H9 (cell line): ENCODE data around the gene SCGB1C1. TPM values are rescaled to one million over a fixed set of nuclear protein-coding genes. Genes with fewer than 3 reads are reported as not detected.
A peak's percentile ranks its signal among the peaks of the same experiment; 100 is the strongest.
"Not testable (repeated sequence)": the region's sequence is repeated elsewhere in the genome, so short reads cannot be mapped to it uniquely, and the experiment has no call there.

ENCODE experiments used
- DNase-seq: peaks from one replicate; pipeline ENCODE4 v3.0.0-alpha.2; 2017
- H2AFZ ChIP-seq: one replicate; pipeline ENCODE4 v1.6.1; 2013; ENCODE audit warnings: mild to moderate bottlenecking, low read length, control low read depth, moderate library complexity
- H2AK5ac ChIP-seq: 2 replicates; pipeline ENCODE4 v1.6.1; 2013; ENCODE audit warnings: low read length, control low read depth, mixed read lengths; ENCODE audit not compliant: insufficient read length
- H2BK120ac ChIP-seq: one replicate; pipeline ENCODE4 v1.6.1; 2013; ENCODE audit warnings: low read depth, mild to moderate bottlenecking, low read length, control low read depth, inconsistent platforms; ENCODE audit not compliant: poor library complexity, severe bottlenecking
- H2BK12ac ChIP-seq: 2 replicates; pipeline ENCODE4 v1.6.1; 2013; ENCODE audit warnings: low read length, control low read depth, mixed read lengths, low read depth; ENCODE audit not compliant: insufficient read length
- H2BK15ac ChIP-seq: 2 replicates; pipeline ENCODE4 v1.6.1; 2013; ENCODE audit warnings: low read depth, low read length, control low read depth
- H2BK20ac ChIP-seq: one replicate; pipeline ENCODE4 v1.6.1; 2013; ENCODE audit warnings: low read depth, mild to moderate bottlenecking, low read length, control low read depth, inconsistent platforms; ENCODE audit not compliant: poor library complexity, severe bottlenecking
- H2BK5ac ChIP-seq: 2 replicates; pipeline ENCODE4 v1.6.1; 2013; ENCODE audit warnings: low read length, control low read depth, mixed read lengths; ENCODE audit not compliant: insufficient read length
- H3K14ac ChIP-seq: 2 replicates; pipeline ENCODE4 v1.6.1; 2013; ENCODE audit warnings: low read length, control low read depth; ENCODE audit not compliant: insufficient read depth
- H3K18ac ChIP-seq: 2 replicates; pipeline ENCODE4 v1.6.1; 2013; ENCODE audit warnings: low read depth, mild to moderate bottlenecking, mixed read lengths, low read length, control low read depth; ENCODE audit not compliant: insufficient read length
- H3K23ac ChIP-seq: 2 replicates; pipeline ENCODE4 v1.6.1; 2013; ENCODE audit warnings: low read length, control low read depth, mixed read lengths, low read depth; ENCODE audit not compliant: insufficient read length
- H3K23me2 ChIP-seq: 2 replicates; pipeline ENCODE4 v1.6.1; 2013; ENCODE audit warnings: low read depth, mild to moderate bottlenecking, mixed read lengths, low read length, control low read depth; ENCODE audit not compliant: insufficient read length, poor library complexity, severe bottlenecking
- H3K27ac ChIP-seq: 2 replicates; pipeline ENCODE4 v1.5.1; 2013; ENCODE audit warnings: low read length, control low read depth, mixed read lengths, low read depth; ENCODE audit not compliant: insufficient read length
- H3K27me3 ChIP-seq: 2 replicates; pipeline ENCODE4 v1.6.1; 2013; ENCODE audit warnings: low read length, control low read depth, inconsistent platforms; ENCODE audit not compliant: insufficient read depth
- H3K4ac ChIP-seq: 2 replicates; pipeline ENCODE4 v1.6.1; 2013; ENCODE audit warnings: low read depth, mild to moderate bottlenecking, control low read depth, inconsistent platforms, low read length, moderate library complexity
- H3K4me1 ChIP-seq: 2 replicates; pipeline ENCODE4 v1.6.1; 2013; ENCODE audit warnings: low read length, control low read depth, inconsistent platforms; ENCODE audit not compliant: insufficient read depth
- H3K4me2 ChIP-seq: 2 replicates; pipeline ENCODE4 v1.6.1; 2013; ENCODE audit warnings: low read length, control low read depth, mixed read lengths; ENCODE audit not compliant: insufficient read length, insufficient read depth
- H3K56ac ChIP-seq: 2 replicates; pipeline ENCODE4 v1.6.1; 2013; ENCODE audit warnings: low read depth, mild to moderate bottlenecking, mixed read lengths, low read length, control low read depth; ENCODE audit not compliant: insufficient read length
- H3K79me1 ChIP-seq: 2 replicates; pipeline ENCODE4 v1.6.1; 2013; ENCODE audit warnings: low read depth, mild to moderate bottlenecking, moderate library complexity, low read length, control low read depth, inconsistent platforms; ENCODE audit not compliant: insufficient read depth, poor library complexity, severe bottlenecking
- H3K79me2 ChIP-seq: 2 replicates; pipeline ENCODE4 v1.6.1; 2013; ENCODE audit warnings: low read length, control low read depth, inconsistent platforms; ENCODE audit not compliant: insufficient read depth
- H3K9ac ChIP-seq: 2 replicates; pipeline ENCODE4 v1.6.1; 2013; ENCODE audit warnings: low read length, control low read depth, mixed read lengths; ENCODE audit not compliant: insufficient read length; ENCODE audit errors: extremely low read depth
- H3K9me3 ChIP-seq: one replicate; pipeline ENCODE4 v1.6.1; 2013; ENCODE audit warnings: low read depth, low read length, inconsistent platforms; ENCODE audit not compliant: control insufficient read depth
- H3T11ph ChIP-seq: one replicate; pipeline ENCODE4 v1.6.1; 2013; ENCODE audit warnings: mild to moderate bottlenecking, low read length, control low read depth, inconsistent platforms
- H4K20me1 ChIP-seq: one replicate; pipeline ENCODE4 v1.6.1; 2013; ENCODE audit not compliant: control insufficient read depth, insufficient read length, insufficient read depth
- H4K5ac ChIP-seq: 2 replicates; pipeline ENCODE4 v1.6.1; 2013; ENCODE audit warnings: low read depth, mild to moderate bottlenecking, mixed read lengths, low read length, control low read depth; ENCODE audit not compliant: insufficient read length
- H4K8ac ChIP-seq: replicated peaks from 2 replicates; pipeline ENCODE4 v1.6.1; 2013; ENCODE audit warnings: low read length, control low read depth, mixed read lengths, low read depth; ENCODE audit not compliant: insufficient read length
- H4K91ac ChIP-seq: 2 replicates; pipeline ENCODE4 v1.6.1; 2013; ENCODE audit warnings: low read depth, mild to moderate bottlenecking, moderate library complexity, mixed read lengths, low read length, control low read depth; ENCODE audit not compliant: insufficient read length
- H3K27ac Mint-ChIP-seq, 3 experiments: 2 replicates in 2 of 3; 3 replicates in 1 of 3; pipeline ENCODE4 v1.8.0; 2020 to 2021; ENCODE audit warnings: mixed read lengths in 3 of 3, mild to moderate bottlenecking in 1 of 3, moderate library complexity in 1 of 3
- H3K27me3 Mint-ChIP-seq: 2 replicates; pipeline ENCODE4 v1.8.0; 2021; ENCODE audit warnings: low read depth, mild to moderate bottlenecking, moderate library complexity, mixed read lengths
- H3K36me3 Mint-ChIP-seq, 3 experiments: 2 replicates in 2 of 3; 3 replicates in 1 of 3; pipeline ENCODE4 v1.8.0; 2020 to 2021; ENCODE audit warnings: low read depth in 3 of 3, mixed read lengths in 3 of 3; ENCODE audit not compliant: insufficient read depth in 1 of 3
- H3K4me1 Mint-ChIP-seq, 2 experiments: 2 replicates each; pipeline ENCODE4 v1.8.0; 2020; ENCODE audit warnings: mixed read lengths in 2 of 2
- H3K4me3 Mint-ChIP-seq, 2 experiments: 2 replicates in 1 of 2; 3 replicates in 1 of 2; pipeline ENCODE4 v1.8.0; 2020 to 2021; ENCODE audit warnings: mild to moderate bottlenecking in 2 of 2, mixed read lengths in 2 of 2, moderate library complexity in 1 of 2
- H3K9me3 Mint-ChIP-seq, 2 experiments: 2 replicates in 1 of 2; 3 replicates in 1 of 2; pipeline ENCODE4 v1.8.0; 2020; ENCODE audit warnings: mild to moderate bottlenecking in 2 of 2, mixed read lengths in 2 of 2, moderate library complexity in 1 of 2
- CTCF ChIP-seq: fragments of 200-600 bp; sonication (generic); conservative IDR thresholded peaks from 3 replicates; pipeline ENCODE4 v1.8.0; 2021; ENCODE audit warnings: antibody characterized with exemption, mild to moderate bottlenecking
- WGBS: extraction: QIAGEN DNeasy Blood & Tissue Kit; methylation state at CpG from one replicate; pipeline ENCODE4 v1.1.7; 2013; ENCODE audit warnings: missing lambda C conversion rate, low lambda C conversion rate, mixed read lengths; ENCODE audit not compliant: insufficient read length; ENCODE audit errors: extremely low coverage; 5-methylcytosine and 5-hydroxymethylcytosine counted together
- total RNA-seq: library from RNA; stranded (reverse); gene quantifications from 2 replicates; pipeline ENCODE4 v1.2.1, GENCODE V29; 2021

Gene SCGB1C1
- total RNA-seq, 1 experiment from 2014 or later, result not detected

- WGBS, result no CpG with 5 or more reads among the region's 55 CpGs
- H3K79me2 ChIP-seq, H3K27me3 ChIP-seq, H3K4me1 Mint-ChIP-seq, H3K27ac Mint-ChIP-seq, H2AFZ ChIP-seq, H3T11ph ChIP-seq, H3K4me3 Mint-ChIP-seq, H3K14ac ChIP-seq, H4K8ac ChIP-seq, H3K27ac ChIP-seq, H3K4me1 ChIP-seq, H3K79me1 ChIP-seq, H3K27me3 Mint-ChIP-seq, DNase-seq, H4K5ac ChIP-seq, H2BK20ac ChIP-seq, H3K9me3 ChIP-seq, H4K20me1 ChIP-seq, H4K91ac ChIP-seq, H3K36me3 Mint-ChIP-seq, H3K4ac ChIP-seq, H2BK12ac ChIP-seq, H3K23ac ChIP-seq, H2BK15ac ChIP-seq, H3K56ac ChIP-seq, H3K9ac ChIP-seq, H2AK5ac ChIP-seq, H2BK120ac ChIP-seq, H2BK5ac ChIP-seq, H3K18ac ChIP-seq, H3K4me2 ChIP-seq, H3K23me2 ChIP-seq: not testable (repeated sequence)
- H3K9me3 Mint-ChIP-seq, result peaks cover 11 to 21% of the 10 kb centered on the region in 2 experiments
- TF ChIP-seq CTCF, result 0 out of 3 replicates have a peak, but pooled peaks have one; percentile 16
Observed at GRCh38 chr11:189200-189783, 3.6 kb upstream of the SCGB1C1 start.
